GM19372 (cell line): ENCODE measurements around the gene AK3.
A peak's percentile ranks its signal among the peaks of the same experiment; 100 is the strongest.

Source experiments
- ATAC-seq: cut with Tn5 transposase; IDR thresholded peaks from one replicate; pipeline ENCODE4 v1.9.1; 2021; ENCODE audit warnings: mild to moderate bottlenecking, low read depth, moderate library complexity; ENCODE audit not compliant: unreplicated experiment

The AK3 gene

GRCh38 chr9:4709380-4709779 lies 31.6 kb downstream of the AK3 start:
- no peak for ATAC-seq

DNA sequence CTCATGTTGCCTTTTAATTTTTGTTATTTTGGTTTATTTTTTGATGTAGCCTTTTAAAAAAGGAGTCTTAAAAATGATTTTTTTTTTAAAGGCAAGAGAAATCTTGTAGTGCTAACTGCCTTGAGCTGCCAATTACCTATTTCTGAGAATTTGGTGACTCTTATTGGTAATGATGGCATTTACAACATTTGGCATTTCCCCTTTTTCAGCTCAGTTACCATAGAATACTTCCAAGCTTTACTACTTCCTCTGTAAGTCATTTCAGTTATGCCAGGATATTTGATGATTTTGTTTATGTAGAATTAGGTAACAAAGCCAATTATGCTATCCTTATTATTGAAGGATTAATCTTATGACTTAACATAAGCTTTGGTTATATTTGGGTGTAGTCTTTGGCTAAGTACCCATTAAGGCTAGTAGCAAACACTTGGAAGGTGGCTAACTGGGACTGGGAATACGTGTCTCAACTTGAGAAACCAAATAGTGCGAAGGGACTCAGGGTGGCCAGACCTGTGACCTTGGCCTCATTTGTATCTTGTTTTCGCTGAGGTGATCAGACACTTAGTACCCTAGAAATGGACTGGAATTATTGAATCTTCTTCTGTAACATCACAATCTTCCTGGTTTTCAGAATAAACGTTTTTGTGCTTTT lies 33.9 kb downstream of the AK3 start:
- no peak for ATAC-seq

DNA sequence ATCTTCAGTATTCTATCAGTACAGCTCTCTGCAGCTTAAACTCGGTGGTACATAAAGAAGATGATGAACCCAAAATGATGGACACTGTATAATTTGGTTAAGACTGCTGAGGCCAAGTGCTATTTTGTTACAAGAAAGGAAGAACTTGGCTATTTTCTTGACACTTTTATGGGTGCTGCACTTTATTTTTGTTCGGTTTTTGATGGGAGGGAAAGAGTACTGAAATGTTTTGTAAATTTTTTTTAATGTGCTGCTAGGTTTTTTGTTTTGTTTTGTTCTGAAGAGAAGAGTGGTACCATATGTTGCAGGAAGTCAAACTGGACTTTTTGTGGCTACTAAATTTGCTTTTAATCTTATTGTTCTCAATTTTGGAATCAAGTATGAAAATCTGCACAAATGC lies 35.0 kb downstream of the AK3 start:
- no peak for ATAC-seq

GRCh38 chr9:4704129-4704528 lies 36.9 kb downstream of the AK3 start:
- ATAC-seq: no peak

- no peak for ATAC-seq
Measured at GRCh38 chr9:4701526-4701925, 39.5 kb downstream of the AK3 start.

DNA sequence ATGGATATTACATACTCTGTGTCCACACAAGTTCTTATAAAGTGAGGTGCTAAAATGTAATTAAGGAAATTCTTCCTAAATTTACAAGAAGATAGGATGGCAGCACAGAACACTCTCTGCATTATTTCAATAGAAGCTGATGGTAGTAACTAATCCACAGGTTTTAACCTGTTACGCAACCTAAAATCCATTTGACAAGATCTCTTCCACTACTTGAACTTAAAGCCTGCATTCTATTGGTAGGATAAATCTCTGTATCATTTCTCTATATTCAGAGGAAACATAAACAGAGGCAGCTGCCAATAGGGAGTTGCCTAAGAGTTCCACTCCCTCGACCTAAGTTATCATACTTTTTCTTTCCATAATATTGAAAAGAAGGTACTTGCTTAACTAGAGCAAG lies 40.1 kb downstream of the AK3 start:
- ATAC-seq: no peak

DNA sequence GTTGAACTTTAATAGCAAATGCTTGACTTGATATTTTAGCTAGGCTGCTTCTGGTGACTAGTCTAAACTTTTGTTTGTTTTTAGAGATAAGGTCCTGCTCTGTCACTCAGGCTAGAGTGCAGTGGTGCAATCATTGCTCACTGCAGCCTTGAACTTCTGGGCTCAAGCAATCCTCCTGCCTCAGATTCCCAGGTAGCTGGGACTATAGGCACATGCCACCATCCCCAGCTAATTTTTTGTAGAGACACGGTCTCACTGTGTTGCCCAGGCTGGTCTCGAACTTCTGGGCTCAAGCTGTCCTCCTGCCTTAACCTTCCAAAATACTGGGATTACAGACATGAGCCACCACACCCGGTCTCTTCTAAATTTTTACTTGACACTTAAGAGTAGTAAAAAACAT lies 40.9 kb downstream of the AK3 start:
- ATAC-seq: no peak

- ATAC-seq: no peak
Measured at GRCh38 chr9:4691795-4692194, 49.2 kb downstream of the AK3 start.

DNA sequence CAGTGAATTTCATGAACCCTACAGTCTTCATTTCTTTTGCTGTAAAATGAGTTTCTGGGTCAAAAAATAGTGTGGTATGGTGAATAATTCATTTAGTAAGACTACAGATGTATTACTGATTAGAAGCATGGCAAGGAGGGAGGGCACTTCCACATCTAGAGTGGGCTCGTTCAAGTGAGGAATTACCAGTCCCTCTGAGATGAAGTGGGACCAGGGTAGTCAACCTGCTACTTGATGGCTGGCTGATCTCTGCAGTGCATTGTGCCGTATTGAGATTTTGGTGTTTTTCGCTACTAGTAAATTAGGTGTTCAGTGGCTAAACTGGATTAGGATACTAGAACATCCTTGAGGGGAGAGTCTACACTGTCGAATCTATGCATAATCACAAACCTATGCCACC lies 50.9 kb downstream of the AK3 start:
- ATAC-seq: no peak

DNA sequence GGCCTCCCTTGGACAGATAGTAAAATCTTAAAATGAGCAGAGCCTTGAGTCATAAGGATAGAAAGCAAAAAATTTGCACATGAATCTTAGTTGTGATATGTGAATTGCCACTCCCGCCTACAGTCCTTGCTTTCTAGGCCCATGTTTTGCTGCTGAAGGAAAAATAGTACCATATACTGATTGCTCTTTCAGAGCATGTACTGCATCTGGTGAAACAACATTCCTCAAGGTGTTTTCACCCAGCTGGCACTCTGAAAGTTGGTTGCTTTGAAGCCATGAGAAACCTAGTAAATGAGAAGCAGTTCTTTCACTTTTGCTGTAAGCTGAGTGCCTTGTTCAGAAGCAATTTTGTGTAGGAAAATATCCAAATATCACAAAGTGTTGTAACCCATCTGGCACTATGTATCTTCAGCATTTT lies 51.3 kb downstream of the AK3 start:
- ATAC-seq: peak; percentile 73

DNA sequence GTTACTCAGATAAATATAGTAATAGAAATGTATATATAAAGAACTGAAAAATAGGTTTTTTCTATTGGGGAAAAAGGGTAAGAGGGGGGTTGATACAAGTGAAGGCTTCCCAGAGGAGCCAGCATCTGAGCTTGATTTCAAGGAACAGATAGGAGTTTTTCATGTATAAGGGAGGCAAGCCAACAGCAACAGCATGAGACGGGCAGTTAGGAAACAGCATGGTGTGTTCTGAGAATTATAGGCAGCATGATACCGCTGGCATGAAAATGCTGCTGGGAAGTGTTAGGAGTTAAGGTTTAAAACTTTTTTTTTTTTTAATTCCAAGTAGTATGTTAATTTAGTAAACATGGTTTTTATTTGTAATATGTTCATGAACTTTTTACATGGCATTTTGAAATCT lies 52.0 kb downstream of the AK3 start:
- ATAC-seq: no peak

DNA sequence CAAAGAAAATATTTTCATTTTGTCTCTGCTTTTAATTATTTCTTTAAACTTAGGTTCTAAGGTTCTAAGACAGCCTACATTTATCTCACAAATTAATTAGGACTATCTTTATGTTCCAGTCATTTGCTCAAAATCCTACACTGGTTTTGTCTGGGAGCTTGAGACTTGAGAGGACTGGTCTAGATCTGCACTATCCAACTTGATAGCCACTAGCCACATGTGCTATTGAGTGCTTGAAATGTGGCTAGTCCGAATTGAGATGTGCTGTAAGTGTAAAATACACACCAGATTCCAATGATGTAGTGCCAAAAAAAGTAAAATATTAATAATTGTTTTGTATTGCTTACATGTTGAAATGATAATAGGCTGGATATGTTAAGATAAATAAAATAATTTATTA lies 54.4 kb downstream of the AK3 start:
- no peak for ATAC-seq

GRCh38 chr9:4686112-4686511 lies 54.9 kb downstream of the AK3 start:
- ATAC-seq: no peak

DNA sequence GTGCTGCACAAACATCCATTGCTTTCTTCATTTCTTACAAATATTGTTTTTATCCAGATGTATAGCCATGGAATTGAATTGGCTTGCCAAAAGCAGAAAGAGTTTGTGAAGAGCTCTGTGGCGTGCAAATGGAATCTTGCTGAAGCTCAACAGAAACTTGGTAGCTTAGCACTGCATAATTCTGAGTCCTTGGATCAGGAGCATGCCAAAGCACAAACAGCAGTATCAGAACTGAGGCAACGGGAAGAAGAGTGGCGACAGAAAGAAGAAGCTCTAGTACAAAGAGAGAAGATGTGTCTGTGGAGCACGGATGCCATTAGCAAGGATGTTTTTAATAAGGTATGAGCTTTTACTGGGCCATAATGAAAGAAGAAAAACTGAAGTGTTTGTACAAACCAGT lies 56.2 kb downstream of the AK3 start:
- ATAC-seq: no peak

DNA sequence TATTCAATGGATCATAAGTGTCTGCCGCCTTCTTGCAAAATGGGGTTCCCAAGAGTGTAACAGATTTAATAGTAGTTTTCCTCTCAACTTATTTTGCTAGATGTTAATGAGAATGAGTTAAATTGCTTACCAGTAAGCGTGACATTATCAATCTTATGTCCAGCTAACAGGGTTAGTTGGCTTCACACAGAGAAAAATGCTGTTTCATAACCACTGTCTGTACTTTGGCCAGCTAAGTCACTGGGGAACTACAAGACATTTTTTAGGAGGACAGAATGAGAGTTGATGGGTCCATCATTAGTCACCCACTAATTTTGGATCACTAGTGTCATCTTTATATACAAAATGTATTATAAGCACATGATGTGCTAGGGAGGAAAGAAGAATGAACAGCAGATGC lies 60.3 kb downstream of the AK3 start:
- no peak for ATAC-seq

DNA sequence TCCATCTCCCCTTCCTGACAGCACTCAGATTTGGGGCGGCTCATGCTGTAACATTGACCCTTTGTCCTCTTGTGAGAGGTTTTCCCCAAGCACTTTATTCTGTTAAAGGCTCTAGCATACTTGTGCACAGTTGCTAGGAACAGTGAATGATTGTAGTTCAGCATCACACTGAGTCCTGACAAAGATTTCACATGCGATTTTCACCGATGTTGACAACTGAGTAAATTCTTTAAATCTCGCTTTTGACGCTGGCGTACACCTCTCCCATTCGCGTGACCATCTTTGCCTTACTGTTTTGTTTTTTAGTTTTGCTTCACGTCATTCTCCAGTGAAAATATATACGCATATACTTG lies 60.9 kb downstream of the AK3 start:
- no peak for ATAC-seq

DNA sequence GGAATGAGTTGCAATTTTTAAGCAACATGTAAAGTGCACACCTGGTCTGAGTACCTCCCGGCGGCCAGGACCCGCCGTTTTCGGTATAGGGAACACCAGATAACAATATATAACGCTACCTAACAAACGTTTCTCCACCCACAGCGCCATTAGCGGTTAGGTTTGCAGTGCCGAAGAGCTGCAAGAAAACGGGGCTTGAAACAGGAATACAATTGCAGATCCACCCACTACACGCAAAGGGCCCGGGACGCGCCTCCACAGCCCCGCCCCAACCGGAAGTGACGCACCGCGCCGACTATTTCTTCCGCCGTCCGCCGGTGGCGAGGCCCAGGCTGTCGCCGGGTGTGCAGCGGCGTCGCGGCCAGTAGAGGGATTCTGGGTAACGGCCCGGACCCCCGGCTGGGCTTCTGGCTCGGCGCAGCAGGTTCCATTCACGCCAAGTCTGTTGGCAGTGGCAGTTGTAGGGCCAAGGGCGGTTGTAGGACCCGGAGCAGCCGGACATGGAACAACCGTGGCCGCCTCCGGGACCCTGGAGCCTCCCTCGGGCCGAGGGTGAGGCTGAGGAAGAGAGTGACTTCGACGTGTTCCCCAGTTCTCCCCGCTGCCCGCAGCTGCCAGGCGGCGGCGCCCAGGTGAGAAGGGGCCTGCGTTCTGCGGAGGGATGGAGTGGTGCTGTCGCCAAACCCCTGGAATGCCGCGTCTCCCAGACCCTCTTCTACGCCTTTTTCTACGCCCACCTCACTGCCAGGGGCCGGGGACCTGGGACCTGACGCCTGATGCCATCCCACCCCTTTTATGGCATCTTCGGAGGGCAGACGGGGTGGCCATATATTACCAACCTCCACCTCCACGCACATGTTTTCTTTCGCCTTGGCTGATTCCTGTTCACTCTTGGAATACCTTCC lies 61.5 kb downstream of the AK3 start, which contains the start of gene CDC37L1:
CDC37L1 (plus strand) TSS at position 302 of the 905 bp plus-strand sequence; CDS start at position 501, 199 bp downstream.
- ATAC-seq: peak; percentile 97

DNA sequence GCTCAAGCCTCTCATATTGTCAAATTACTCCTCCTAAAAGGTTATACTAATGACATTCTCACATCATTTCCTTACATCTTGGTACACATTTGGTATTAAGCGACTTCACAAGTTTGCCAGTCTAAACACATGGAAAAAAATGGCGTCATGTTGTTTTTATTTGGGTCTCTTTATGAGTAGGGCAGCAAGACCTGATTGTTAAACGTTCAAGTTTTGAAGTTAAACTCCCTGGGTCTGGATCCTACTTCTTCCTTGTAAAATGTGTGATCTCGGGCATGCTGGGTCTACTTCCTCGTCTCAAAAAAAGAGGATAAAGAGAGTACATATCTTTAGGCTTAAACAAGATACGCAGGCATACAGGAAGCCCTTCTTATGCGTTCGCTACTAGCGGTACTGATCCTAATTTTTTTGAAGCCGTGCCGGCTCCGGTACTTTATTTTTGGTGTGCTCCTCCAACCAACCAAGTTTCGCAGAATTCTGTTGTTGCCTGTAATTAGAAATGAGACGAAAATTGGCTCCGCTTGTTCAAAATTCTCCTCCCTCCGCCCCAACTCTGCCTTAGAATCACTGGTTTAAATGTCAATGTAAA lies 62.2 kb downstream of the AK3 start:
- peak; percentile 16 for ATAC-seq

- ATAC-seq: no peak
Measured at GRCh38 chr9:4677392-4677791, 63.6 kb downstream of the AK3 start.

- no peak for ATAC-seq
Measured at GRCh38 chr9:4674783-4675182, 66.2 kb downstream of the AK3 start.

DNA sequence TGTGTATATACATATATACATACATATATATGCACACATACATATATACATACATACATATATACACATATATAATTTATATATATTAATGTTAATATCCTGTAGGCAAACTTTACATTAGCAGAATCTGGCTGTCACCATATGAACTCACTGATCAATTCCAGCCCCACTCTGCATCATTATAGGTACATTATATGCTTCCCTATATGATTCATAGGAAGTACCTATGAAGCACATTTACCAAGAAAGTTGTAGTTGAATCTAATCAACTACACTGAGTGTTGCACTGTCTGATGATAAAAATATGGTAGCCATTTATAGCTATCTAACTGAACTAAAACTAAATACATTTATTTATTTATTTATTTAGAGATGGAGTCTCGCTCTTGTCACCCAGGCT lies 69.3 kb downstream of the AK3 start:
- ATAC-seq: no peak

GRCh38 chr9:4670591-4670990 lies 70.4 kb downstream of the AK3 start:
- ATAC-seq: no peak
